IPS-20b (cell line): ENCODE data around the gene PNMA6F.
"Not testable (repeated sequence)": the region's sequence is repeated elsewhere in the genome, so short reads cannot be mapped to it uniquely, and the experiment has no call there.

Experiments used
- H3K27ac ChIP-seq: one replicate; pipeline ENCODE4 v1.5.1; 2013; ENCODE audit warnings: low read length
- H3K27me3 ChIP-seq: 2 replicates; pipeline ENCODE4 v1.6.1; 2013; ENCODE audit warnings: mild to moderate bottlenecking, low read length, inconsistent platforms; ENCODE audit not compliant: insufficient read depth
- H3K36me3 ChIP-seq: 2 replicates; pipeline ENCODE4 v1.6.1; 2013; ENCODE audit warnings: low read depth, mild to moderate bottlenecking, inconsistent platforms, low read length, moderate library complexity; ENCODE audit not compliant: insufficient read depth
- H3K4me1 ChIP-seq: 2 replicates; pipeline ENCODE4 v1.6.1; 2013; ENCODE audit warnings: mild to moderate bottlenecking, control low read depth, inconsistent platforms, low read length, moderate library complexity; ENCODE audit not compliant: insufficient read depth
- H3K4me3 ChIP-seq: 2 replicates; pipeline ENCODE4 v1.5.1; 2013; ENCODE audit warnings: mild to moderate bottlenecking, low read length, inconsistent platforms
- H3K9ac ChIP-seq: 2 replicates; pipeline ENCODE4 v1.6.1; 2013; ENCODE audit warnings: low read depth, mild to moderate bottlenecking, inconsistent platforms, low read length, moderate library complexity
- H3K9me3 ChIP-seq: 2 replicates; pipeline ENCODE4 v1.6.1; 2013; ENCODE audit warnings: mild to moderate bottlenecking, low read depth, low read length, inconsistent platforms; ENCODE audit not compliant: insufficient read depth

PNMA6F gene

DNA sequence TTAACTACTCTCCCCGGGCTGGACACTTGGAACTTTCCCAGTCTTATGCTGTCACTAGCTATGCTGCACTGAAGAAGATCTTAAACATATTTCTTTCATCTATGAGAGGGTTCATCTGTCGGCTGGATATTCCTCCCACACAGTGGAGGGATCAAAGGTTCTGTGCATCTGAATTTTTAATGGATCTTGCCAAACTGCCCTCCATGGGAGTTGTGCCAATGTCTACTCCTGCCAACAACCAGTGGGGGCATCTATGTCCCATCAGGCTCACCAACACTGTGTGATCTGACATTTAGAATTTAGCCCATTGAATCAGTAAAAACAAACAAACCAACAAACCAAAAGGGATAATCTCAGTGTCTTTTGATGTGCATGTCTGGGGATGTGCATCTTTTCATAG lies 32.8 kb downstream of the PNMA6F start:
- H3K27me3 ChIP-seq, H3K9me3 ChIP-seq, H3K27ac ChIP-seq, H3K9ac ChIP-seq, H3K36me3 ChIP-seq, H3K4me1 ChIP-seq, H3K4me3 ChIP-seq: not testable (repeated sequence)

DNA sequence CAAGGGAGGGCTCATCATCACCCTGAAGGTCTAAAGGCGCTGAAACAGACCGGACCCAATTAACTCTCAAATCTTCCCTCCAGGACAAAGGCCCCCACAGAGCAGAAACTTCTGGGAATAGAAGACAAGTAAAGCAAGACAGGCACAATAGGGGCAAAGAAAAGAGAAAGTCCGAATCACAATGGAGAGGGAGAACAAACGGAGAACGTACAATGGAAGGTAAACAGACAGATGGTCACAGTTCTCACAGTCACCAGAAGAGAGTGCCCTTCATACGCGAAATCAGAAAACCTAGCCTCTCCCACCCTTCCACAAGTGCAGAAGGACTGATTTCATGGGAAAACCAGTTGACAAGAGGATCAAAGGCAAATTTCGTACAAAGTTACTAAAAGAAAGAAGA lies 35.9 kb downstream of the PNMA6F start:
- not testable (repeated sequence) for H3K27ac ChIP-seq, H3K27me3 ChIP-seq, H3K4me1 ChIP-seq, H3K9ac ChIP-seq, H3K36me3 ChIP-seq, H3K9me3 ChIP-seq, H3K4me3 ChIP-seq

DNA sequence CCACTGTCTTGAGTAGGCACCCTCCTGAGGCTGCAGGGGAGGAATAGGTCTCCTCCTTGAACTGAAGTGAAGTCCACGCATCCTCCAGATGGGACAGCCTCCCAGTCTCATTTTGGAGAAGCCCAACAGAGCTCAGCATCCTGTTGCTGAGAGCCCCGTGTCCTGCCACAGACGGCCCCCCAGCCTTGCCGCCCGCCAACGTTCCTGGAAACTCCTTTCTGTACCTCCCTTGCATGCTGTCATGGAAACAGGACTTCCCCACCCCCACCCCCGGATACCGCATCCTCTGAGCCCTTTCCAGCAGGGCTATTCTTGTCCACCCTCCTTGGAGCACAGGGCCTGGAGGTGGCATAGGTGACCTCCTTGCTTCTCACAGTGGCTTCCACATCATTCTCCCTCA lies 37.6 kb downstream of the PNMA6F start:
- H3K27me3 ChIP-seq, H3K9me3 ChIP-seq, H3K4me1 ChIP-seq, H3K36me3 ChIP-seq, H3K4me3 ChIP-seq, H3K27ac ChIP-seq, H3K9ac ChIP-seq: not testable (repeated sequence)

DNA sequence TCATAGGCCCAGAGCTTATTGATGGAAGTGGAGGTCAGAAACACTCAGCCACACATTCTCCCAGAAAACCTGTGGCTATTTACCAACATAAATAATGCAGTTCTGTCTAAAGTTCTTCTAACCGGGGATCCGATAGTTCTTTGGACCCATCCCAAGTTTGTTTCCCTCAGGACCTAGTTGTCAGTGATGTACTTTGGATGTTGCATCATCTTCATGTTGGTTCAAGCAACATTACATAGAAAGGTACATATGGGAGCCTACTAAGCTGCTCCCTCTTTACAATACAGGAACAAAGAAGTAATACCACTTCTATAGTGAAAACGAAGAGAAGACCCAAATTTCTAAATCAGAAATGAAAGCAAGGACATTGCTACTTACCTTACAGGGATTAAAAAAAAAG lies 39.8 kb downstream of the PNMA6F start:
- H3K9me3 ChIP-seq, H3K4me1 ChIP-seq, H3K36me3 ChIP-seq, H3K27ac ChIP-seq, H3K4me3 ChIP-seq, H3K9ac ChIP-seq, H3K27me3 ChIP-seq: not testable (repeated sequence)

DNA sequence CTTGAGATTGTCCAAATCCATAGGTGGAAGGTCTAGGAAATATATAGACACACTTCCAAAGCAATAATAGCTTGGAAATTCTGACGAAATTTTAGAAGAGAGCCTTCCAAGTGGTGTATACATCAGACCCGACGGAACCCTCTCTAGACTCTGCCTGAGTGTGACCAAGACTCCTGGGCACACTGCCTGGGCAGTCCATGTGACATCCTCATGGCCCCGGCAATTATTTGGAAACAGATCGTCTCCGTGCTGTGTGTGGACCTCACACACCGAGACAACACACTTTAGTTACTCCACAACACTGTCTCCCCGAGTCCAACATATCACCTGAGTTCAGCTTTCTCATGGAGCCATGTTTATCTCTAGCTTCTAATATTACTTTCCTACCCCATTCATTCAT lies 42.3 kb downstream of the PNMA6F start:
- not testable (repeated sequence) for H3K4me3 ChIP-seq, H3K9me3 ChIP-seq, H3K27me3 ChIP-seq, H3K4me1 ChIP-seq, H3K9ac ChIP-seq, H3K36me3 ChIP-seq, H3K27ac ChIP-seq

DNA sequence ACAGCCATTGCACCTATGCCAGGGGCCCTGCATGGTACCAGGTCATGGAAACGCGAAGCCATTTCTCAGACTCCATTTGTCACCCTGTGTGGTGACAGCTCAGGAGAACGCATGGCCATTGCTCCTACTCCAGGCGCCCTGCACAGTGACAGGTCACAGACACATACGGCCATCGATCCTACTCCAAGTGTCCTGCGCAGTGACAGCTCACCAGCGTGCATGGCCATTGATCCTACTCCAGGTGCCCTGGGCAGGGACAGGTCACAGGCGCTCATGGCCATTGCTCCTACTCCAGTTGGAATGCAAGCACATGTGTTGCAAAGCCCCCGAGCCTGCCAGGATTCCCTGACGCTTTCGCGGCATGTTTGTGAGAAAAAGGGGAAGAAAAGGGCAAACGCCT lies 45.5 kb downstream of the PNMA6F start:
- not testable (repeated sequence) for H3K27me3 ChIP-seq, H3K4me1 ChIP-seq, H3K27ac ChIP-seq, H3K4me3 ChIP-seq, H3K9ac ChIP-seq, H3K36me3 ChIP-seq, H3K9me3 ChIP-seq

DNA sequence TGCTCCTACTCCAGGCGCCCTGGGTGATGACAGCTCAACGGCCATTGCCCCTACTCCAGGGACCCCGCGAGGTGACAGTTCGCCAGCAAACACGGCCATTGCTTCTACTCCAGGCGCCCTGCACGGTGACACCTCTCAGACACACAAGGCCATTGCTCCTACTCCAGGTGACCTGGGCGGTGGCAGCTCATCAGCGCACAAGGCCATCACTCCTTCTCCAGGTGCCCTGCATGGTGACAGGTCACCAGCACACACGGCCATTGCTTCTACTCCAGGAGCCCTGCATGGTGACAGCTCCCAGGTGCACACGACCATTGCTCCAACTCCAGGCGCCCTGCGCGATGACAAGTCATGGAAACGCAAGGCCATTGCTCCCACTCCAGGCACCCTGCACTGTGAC lies 46.1 kb downstream of the PNMA6F start:
- not testable (repeated sequence) for H3K4me1 ChIP-seq, H3K4me3 ChIP-seq, H3K36me3 ChIP-seq, H3K27me3 ChIP-seq, H3K9me3 ChIP-seq, H3K9ac ChIP-seq, H3K27ac ChIP-seq

DNA sequence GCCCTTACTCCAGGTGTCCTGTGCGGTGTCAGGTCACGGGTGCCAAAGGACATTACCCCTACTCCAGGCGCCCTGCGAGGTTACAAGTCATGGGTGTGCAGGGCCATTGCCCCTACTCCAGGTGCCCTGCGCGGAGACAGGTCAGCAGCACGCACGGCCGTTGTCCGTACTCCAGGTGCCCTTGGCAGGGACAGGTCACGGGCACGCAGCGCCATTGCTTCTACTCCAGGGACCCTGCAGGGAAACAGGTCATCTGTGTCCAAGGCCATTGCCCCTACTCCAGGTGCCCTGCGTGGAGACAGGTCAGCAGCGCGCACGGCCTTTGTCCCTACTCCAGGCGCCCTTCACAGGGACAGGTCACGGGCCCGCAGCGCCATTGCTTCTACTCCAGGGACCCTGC lies 49.0 kb downstream of the PNMA6F start:
- H3K4me1 ChIP-seq, H3K9ac ChIP-seq, H3K9me3 ChIP-seq, H3K27ac ChIP-seq, H3K27me3 ChIP-seq, H3K36me3 ChIP-seq, H3K4me3 ChIP-seq: not testable (repeated sequence)

DNA sequence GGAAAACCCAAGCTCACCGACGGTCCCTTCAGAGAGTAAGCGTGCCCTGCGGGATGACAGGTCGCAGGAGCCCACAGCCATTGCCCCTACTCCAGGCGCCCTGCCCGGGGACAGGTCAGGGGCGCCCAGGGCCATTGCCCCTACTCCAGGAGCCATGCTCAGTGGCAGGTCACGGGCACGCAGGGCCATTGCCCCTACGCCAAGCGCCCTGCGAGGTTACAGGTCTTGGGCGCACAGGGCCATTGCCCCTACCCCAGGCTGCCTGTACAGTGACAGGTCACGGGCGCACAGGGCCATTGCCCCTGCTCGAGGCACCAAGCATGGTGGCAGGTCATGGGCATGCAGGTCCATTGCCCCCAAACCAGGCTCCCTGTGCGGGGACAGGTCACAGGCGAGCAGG lies 49.5 kb downstream of the PNMA6F start:
- not testable (repeated sequence) for H3K9me3 ChIP-seq, H3K4me3 ChIP-seq

More for the DNA sequence above, 49.5 kb downstream of the PNMA6F start:
- H3K27ac ChIP-seq, H3K27me3 ChIP-seq, H3K36me3 ChIP-seq, H3K9ac ChIP-seq, H3K4me1 ChIP-seq: not testable (repeated sequence)
